ENCODE measurements around the gene RPTOR. TPM values are rescaled to one million over a fixed set of nuclear protein-coding genes. Genes with fewer than 3 reads are reported as not detected.

Gene RPTOR
- polyA plus RNA-seq, 1 of the 3 experiments (the other 2 are of a cell fraction): 14.9 TPM

DNA sequence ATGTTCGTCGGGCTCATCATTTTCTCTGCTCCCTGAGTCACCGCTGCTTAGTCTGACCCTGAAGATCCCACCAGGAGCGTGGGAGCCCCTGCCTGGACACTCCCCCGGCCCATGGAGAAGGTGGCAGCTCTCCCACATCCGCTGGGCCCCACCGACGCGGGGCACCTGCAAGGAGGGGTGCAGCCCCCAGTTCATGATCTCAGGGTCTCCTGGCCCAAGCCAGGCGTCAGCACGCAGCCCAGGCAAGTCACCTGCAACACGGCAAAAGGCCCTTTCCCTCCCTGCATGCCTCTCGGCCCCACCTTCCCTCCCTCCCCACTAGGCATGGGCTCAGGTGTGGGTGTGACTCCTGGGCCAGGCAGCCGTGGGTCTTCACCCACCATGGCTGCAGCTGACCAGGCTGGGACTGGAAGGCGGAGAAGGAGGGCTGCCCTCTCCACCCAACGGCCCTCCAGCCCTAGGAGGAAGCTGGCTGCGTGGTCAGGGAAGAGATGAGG is 437.3 kb downstream of the RPTOR start:
- POLR2A ChIA-PET: interaction anchor here (0.5 to 1.2 kb wide), 2 partner anchors 132 to 558 kb away, joined by 3 read pairs; no protein-coding TSS in a partner anchor
- CTCF ChIA-PET: interaction anchor here (0.9 to 2.5 kb wide), 41 partner anchors 9 to 1055 kb away, joined by 3 to 81 read pairs (median 4); partner anchors contain the start of genes CHMP6, NPTX1 and RPTOR
- Histone ChIP-seq H3F3A (replicated peaks; ENCODE audit: insufficient read depth) (peaks cover 7% of the 10 kb centered on the region), H3K4me1 (ENCODE audit: control insufficient read depth in 1 of 2, insufficient read depth in 2 of 2, low read depth in 1 of 2, low read length in 1 of 2) (no peaks in the 10 kb centered on the region; a peak in 1 of 4 replicates), H3K27me3 (ENCODE audit: insufficient read depth) (no peaks in the 10 kb centered on the region), H3K9me3 (no peaks in the 10 kb centered on the region), H3K9me2 (no peaks in the 10 kb centered on the region), H3K4me3 (ENCODE audit: low read depth in 2 of 2, low read length in 1 of 2) (no peak overlapping the region), H4K20me1 (ENCODE audit: insufficient read depth) (no peaks in the 10 kb centered on the region), H3K27ac (ENCODE audit: low read depth in 2 of 2, low read length in 1 of 2) (no peak overlapping the region), H2AFZ (ENCODE audit: low read depth) (no peak overlapping the region), H3K4me2 (no peak overlapping the region), H3K9ac (no peak overlapping the region), H3K36me3 (replicated peaks in 1 of 2; ENCODE audit: control insufficient read depth in 1 of 2, insufficient read depth in 2 of 2, low read length in 1 of 2) (no peaks in the 10 kb centered on the region), H3K79me2 (ENCODE audit: insufficient read depth) (no peaks in the 10 kb centered on the region)
- DNase-seq: no peak
- TF ChIP-seq EP300 (IDR thresholded peaks at IDR 0.05; ENCODE audit: borderline replicate concordance in 1 of 2, low read depth in 1 of 2, low read length in 1 of 2): no peak
- 65% methylated on average over 16 of the region's 17 CpGs for WGBS (ENCODE audit: low lambda C conversion rate)

GRCh38 chr17:80982426-80982974 is 437.9 kb downstream of the RPTOR start:
- H3K27ac ChIP-seq (ENCODE audit: low read depth in 2 of 2, low read length in 1 of 2): no peak overlapping the region
- H3K4me2 ChIP-seq: no peak overlapping the region
- H3K9me2 ChIP-seq: no peaks in the 10 kb centered on the region
- no peaks in the 10 kb centered on the region for H3K79me2 ChIP-seq (ENCODE audit: insufficient read depth)
- no peaks in the 10 kb centered on the region for H3K27me3 ChIP-seq (ENCODE audit: insufficient read depth)
- CTCF ChIA-PET: interaction anchor here (0.9 to 2.5 kb wide), 20 partner anchors 9 to 974 kb away, joined by 3 to 81 read pairs (median 5); partner anchors contain the start of genes CHMP6 and NPTX1
- no peak overlapping the region for H3K9ac ChIP-seq
- 64% methylated on average over 17 of the region's 17 CpGs for WGBS (ENCODE audit: low lambda C conversion rate)
- TF ChIP-seq RCOR1 (IDR thresholded peaks at IDR 0.05; ENCODE audit: low read length) (no peak), IRF3 (IDR thresholded peaks at IDR 0.05; ENCODE audit: low read depth, low read length) (no peak), SIN3A (IDR thresholded peaks at IDR 0.05; ENCODE audit: borderline replicate concordance, low read depth, low read length) (no peak), EZH2phosphoT487 (IDR thresholded peaks at IDR 0.05; ENCODE audit: borderline replicate concordance, low read depth) (no peak), NFIC (IDR thresholded peaks at IDR 0.05; ENCODE audit: borderline replicate concordance) (no peak), RXRA (IDR thresholded peaks at IDR 0.05; ENCODE audit: borderline replicate concordance, low read depth) (no peak), TCF12 (IDR thresholded peaks at IDR 0.05) (no peak), FOXM1 (IDR thresholded peaks at IDR 0.05; ENCODE audit: low read depth) (no peak), RFX5 (IDR thresholded peaks at IDR 0.05; ENCODE audit: low read length) (no peak), JUND (IDR thresholded peaks at IDR 0.05) (no peak), TAF1 (IDR thresholded peaks at IDR 0.05; ENCODE audit: borderline replicate concordance, low read depth, low read length) (no peak), CHD2 (IDR thresholded peaks at IDR 0.05; ENCODE audit: low read length, partially characterized antibody) (no peak)
- TF ChIP-seq, protein P1, sequence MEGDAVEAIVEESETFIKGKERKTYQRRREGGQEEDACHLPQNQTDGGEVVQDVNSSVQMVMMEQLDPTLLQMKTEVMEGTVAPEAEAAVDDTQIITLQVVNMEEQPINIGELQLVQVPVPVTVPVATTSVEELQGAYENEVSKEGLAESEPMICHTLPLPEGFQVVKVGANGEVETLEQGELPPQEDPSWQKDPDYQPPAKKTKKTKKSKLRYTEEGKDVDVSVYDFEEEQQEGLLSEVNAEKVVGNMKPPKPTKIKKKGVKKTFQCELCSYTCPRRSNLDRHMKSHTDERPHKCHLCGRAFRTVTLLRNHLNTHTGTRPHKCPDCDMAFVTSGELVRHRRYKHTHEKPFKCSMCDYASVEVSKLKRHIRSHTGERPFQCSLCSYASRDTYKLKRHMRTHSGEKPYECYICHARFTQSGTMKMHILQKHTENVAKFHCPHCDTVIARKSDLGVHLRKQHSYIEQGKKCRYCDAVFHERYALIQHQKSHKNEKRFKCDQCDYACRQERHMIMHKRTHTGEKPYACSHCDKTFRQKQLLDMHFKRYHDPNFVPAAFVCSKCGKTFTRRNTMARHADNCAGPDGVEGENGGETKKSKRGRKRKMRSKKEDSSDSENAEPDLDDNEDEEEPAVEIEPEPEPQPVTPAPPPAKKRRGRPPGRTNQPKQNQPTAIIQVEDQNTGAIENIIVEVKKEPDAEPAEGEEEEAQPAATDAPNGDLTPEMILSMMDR (IDR thresholded peaks at IDR 0.05): no peak
- TF ChIP-seq, protein P2, sequence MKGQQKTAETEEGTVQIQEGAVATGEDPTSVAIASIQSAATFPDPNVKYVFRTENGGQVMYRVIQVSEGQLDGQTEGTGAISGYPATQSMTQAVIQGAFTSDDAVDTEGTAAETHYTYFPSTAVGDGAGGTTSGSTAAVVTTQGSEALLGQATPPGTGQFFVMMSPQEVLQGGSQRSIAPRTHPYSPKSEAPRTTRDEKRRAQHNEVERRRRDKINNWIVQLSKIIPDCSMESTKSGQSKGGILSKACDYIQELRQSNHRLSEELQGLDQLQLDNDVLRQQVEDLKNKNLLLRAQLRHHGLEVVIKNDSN (IDR thresholded peaks at IDR 0.05; ENCODE audit: borderline replicate concordance, low read depth): no peak
- TF ChIP-seq, protein P3, sequence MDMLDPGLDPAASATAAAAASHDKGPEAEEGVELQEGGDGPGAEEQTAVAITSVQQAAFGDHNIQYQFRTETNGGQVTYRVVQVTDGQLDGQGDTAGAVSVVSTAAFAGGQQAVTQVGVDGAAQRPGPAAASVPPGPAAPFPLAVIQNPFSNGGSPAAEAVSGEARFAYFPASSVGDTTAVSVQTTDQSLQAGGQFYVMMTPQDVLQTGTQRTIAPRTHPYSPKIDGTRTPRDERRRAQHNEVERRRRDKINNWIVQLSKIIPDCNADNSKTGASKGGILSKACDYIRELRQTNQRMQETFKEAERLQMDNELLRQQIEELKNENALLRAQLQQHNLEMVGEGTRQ (IDR thresholded peaks at IDR 0.05; ENCODE audit: borderline replicate concordance, low read depth, low read length): no peak
- TF ChIP-seq, protein P4, sequence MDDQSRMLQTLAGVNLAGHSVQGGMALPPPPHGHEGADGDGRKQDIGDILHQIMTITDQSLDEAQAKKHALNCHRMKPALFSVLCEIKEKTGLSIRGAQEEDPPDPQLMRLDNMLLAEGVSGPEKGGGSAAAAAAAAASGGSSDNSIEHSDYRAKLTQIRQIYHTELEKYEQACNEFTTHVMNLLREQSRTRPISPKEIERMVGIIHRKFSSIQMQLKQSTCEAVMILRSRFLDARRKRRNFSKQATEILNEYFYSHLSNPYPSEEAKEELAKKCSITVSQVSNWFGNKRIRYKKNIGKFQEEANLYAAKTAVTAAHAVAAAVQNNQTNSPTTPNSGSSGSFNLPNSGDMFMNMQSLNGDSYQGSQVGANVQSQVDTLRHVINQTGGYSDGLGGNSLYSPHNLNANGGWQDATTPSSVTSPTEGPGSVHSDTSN (IDR thresholded peaks at IDR 0.05): no peak
- H3K4me1 ChIP-seq (ENCODE audit: control insufficient read depth in 1 of 2, insufficient read depth in 2 of 2, low read depth in 1 of 2, low read length in 1 of 2): no peaks in the 10 kb centered on the region; a peak in 1 of 4 replicates
- H3K36me3 ChIP-seq (replicated peaks in 1 of 2; ENCODE audit: control insufficient read depth in 1 of 2, insufficient read depth in 2 of 2, low read length in 1 of 2): no peaks in the 10 kb centered on the region
- H3K9me3 ChIP-seq: no peaks in the 10 kb centered on the region
- no peak overlapping the region for H3K4me3 ChIP-seq (ENCODE audit: low read depth in 2 of 2, low read length in 1 of 2)
- POLR2A ChIA-PET: interaction anchor here (0.5 kb wide), 1 partner anchor 132 kb away, joined by 3 read pairs; no protein-coding TSS in a partner anchor
- DNase-seq: no peak
- H2AFZ ChIP-seq (ENCODE audit: low read depth): no peak overlapping the region
- H4K20me1 ChIP-seq (ENCODE audit: insufficient read depth): no peaks in the 10 kb centered on the region
- H3F3A ChIP-seq (replicated peaks; ENCODE audit: insufficient read depth): peaks cover 7% of the 10 kb centered on the region
